Small intestine (tissue), 7 donors: Measurements from ENCODE around the gene RASAL1. TPM values are rescaled to one million over a fixed set of nuclear protein-coding genes. Genes with fewer than 3 reads are reported as not detected.

ENCODE experiments used
- DNase-seq, 2 donors: peaks; one replicate each; pipeline versions ENCODE4 v3.0.0 to v3.0.0-alpha.2; 2013
- FAIRE-seq: peaks from 2 replicates; lab custom pipeline; 2012; peaks lifted over from hg19 to GRCh38; lab: Jason Lieb, UNC
- H3K27ac ChIP-seq, 3 donors: one replicate each; pipeline ENCODE4 v1.5.1; 2013; ENCODE audit warnings: low read length in 2 of 3, mild to moderate bottlenecking in 2 of 3, control low read depth in 1 of 3, inconsistent platforms in 1 of 3, low read depth in 1 of 3, moderate library complexity in 1 of 3
- H3K27me3 ChIP-seq, 3 donors: one replicate each; pipeline ENCODE4 v1.6.1; 2013; ENCODE audit warnings: low read length in 3 of 3, inconsistent platforms in 1 of 3; ENCODE audit not compliant: control insufficient read depth in 3 of 3, insufficient read depth in 3 of 3
- H3K36me3 ChIP-seq, 3 donors: one replicate each; pipeline ENCODE4 v1.6.1; 2013; ENCODE audit warnings: low read length in 3 of 3, inconsistent platforms in 1 of 3, low read depth in 1 of 3, mild to moderate bottlenecking in 1 of 3, moderate library complexity in 1 of 3; ENCODE audit not compliant: control insufficient read depth in 3 of 3, insufficient read depth in 2 of 3
- H3K4me1 ChIP-seq, 3 donors: one replicate each; pipeline ENCODE4 v1.6.1; 2013; ENCODE audit warnings: low read length in 2 of 3, inconsistent platforms in 1 of 3, low read depth in 1 of 3, mild to moderate bottlenecking in 1 of 3, moderate library complexity in 1 of 3; ENCODE audit not compliant: control insufficient read depth in 3 of 3, insufficient read depth in 2 of 3
- H3K4me3 ChIP-seq, 3 donors: one replicate each; pipeline ENCODE4 v1.5.1; 2013; ENCODE audit warnings: low read length in 3 of 3, control low read depth in 1 of 3, inconsistent platforms in 1 of 3, low read depth in 1 of 3, mild to moderate bottlenecking in 1 of 3, moderate library complexity in 1 of 3
- H3K9me3 ChIP-seq, 2 donors: one replicate each; pipeline ENCODE4 v1.6.1; 2013; ENCODE audit warnings: low read depth in 1 of 2, low read length in 1 of 2; ENCODE audit not compliant: control insufficient read depth in 2 of 2, insufficient read depth in 1 of 2
- WGBS, 3 donors: extraction: QIAGEN DNeasy Blood & Tissue Kit; methylation state at CpG; one replicate each; pipeline ENCODE4 v1.1.7; 2013; 5-methylcytosine and 5-hydroxymethylcytosine counted together
- polyA plus RNA-seq, 4 donors: library from polyadenylated mRNA; stranded (reverse) in 3 of 4; unstranded in 1 of 4; fragments of 200-250 nt in 3 of 4; fragments of 120-200 nt in 1 of 4; gene quantifications; one replicate each; pipeline versions ENCODE4 v1.2.1 to v1.2.3, GENCODE V29; 2013
- donor health status: healthy with polysubstance abuse.
- donor health status: control.
- donor health status: control.
- donor health status: Bipolar disorder and iron deficiency.
- donor health status: healthy.

RASAL1 gene
- polyA plus RNA-seq, 4 donors, result 0.16 to 0.81 (median 0.55) TPM; not detected in 1

DNA sequence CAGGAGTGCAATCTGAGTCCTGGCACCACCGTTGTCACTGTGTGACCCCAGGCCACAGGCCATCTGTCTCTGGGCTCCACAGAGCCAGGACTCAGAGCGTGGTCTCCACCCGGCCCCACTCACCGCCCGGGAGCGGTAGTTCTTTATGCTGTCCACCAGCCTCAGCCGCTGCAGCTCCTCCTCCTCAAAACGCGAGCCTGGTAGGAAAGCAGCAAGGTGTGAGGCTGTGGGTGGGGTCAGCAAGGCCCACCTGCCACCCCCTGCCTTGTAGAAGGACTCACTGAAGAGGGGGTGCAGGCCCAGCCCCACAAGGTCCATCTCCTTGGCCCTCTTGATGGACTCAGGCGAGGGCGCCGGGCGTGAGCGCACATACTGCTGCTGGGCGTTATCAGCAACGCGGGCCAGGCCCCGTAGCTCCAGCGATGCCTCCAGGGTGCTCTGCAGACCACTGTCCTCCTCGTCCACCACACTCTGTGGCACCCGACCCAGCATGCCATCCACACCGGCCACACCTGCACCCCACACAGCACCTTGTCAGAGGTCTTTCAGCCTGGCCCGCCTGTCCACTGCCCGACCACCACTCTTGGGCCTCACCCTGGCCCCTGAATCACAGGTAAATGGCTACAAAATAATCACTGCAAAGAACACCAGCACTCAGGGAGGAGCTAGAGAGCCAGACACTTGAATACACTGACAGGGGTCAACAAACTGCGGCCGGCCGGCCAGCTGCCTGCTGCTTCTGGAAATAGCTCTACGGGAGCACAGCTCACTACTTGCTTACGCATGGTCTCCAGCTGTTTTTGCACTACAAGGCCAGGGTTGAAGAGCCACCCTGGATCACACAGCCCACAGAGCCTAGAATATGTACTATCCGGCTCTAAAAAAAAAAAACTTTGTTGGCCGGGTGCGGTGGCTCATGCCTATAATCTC is 30.2 kb upstream of the RASAL1 start:
- DNase-seq, result no peak
- WGBS, 3 donors, result 90 to 95% (median 95%) methylated on average over 28 to 32 of the region's 32 CpGs
- no peak overlapping the region for H3K4me3 ChIP-seq
- H3K4me1 ChIP-seq, result no peaks in the 10 kb centered on the region
- FAIRE-seq, result no peak
- H3K27ac ChIP-seq, result no peak overlapping the region
- H3K36me3 ChIP-seq, result peaks cover 28 to 90% (median 32%) of the 10 kb centered on the region in 3 donors
- no peaks in the 10 kb centered on the region for H3K9me3 ChIP-seq
- no peaks in the 10 kb centered on the region for H3K27me3 ChIP-seq

DNA sequence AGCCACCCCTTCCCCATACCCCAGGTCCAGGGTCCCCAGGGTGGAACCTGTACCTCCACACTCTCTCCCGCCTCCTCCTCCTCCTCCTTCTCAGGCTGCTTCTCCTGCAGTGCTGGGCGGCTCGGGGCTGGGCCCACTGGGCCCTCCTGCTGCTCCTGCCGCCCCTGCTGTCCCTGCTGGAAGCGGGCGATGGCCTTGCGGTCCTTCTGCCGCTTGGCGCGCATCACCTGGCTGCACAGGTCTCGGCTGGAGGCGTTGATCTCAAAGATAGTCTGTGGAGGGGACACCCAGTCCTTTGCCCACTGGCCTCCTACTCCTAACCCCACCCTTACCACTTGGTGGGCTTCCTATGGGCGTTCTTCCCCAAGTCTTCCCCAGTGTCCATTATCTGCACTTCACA is 28.5 kb upstream of the RASAL1 start:
- H3K36me3 ChIP-seq, result peaks cover 27 to 92% (median 34%) of the 10 kb centered on the region in 3 donors
- no peaks in the 10 kb centered on the region for H3K27me3 ChIP-seq
- DNase-seq (no peak), FAIRE-seq (no peak)
- H3K4me1 ChIP-seq, result no peaks in the 10 kb centered on the region
- 97 to 99% (median 97%) methylated on average over 12 to 13 of the region's 13 CpGs for WGBS, 3 donors
- no peak overlapping the region for H3K4me3 ChIP-seq
- H3K9me3 ChIP-seq, result no peaks in the 10 kb centered on the region
- H3K27ac ChIP-seq, result no peak overlapping the region

DNA sequence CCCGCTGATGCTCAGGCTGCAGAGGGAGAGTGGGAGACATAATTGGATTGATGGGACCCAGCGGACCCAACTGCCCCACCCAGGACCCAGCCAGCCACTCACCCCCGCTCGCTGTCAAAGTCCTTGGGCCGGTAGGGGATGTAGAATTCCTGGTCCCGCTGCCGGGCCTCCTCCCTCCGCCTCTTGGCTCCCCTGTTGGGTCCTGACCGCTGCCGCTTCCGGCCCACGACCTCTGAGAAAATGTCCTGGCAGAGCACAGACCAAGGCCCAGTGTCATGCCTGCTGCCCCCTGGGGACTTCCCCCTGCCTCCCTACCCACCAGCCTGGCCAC is 27.4 kb upstream of the RASAL1 start:
- 93 to 98% (median 97%) methylated on average over 12 of the region's 12 CpGs for WGBS, 3 donors

DNA sequence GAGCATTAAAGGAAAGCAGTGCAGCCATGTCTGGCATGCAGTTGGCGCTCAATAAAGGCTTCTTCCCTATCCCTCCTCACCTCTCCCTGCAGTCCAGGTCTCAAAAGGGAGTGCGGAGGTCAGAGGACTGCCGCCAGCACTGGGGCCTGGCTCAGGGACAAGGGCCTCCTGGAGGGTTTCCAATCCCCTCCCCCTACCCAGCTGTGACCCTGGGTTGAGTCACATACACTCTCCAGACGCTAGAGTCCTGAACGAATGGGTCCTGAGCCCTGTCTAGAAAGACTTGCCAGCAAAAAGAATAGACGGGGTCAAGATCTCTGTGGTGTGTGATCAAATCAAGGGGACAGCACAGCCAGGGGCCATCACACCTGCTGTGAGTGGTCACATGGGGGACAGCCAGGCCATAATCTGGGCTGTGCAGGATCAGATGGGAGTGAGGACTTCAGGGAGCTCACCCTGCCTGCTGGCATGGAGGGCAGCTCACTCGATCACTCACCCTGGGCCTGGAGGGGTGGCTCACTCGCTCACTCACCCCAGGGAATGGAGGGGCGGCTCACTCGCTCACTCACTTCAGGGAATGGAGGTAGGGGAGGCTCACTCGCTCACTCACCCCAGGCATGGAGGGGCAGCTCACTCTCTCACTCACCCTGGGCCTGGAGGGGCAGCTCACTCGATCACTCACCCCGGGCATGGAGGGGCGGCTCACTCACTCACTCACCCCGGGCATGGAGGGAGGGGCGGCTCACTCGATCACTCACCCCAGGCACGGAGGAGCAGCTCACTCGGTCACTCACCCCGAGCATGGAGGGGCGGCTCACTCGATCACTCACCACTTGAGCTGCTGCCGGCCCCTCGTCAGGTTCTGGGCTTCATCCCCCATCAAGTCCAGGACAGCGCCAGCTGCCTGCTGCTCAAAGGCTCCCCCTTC is 26.8 kb upstream of the RASAL1 start:
- FAIRE-seq (no peak), DNase-seq (no peak)
- WGBS, 3 donors, result 87 to 91% (median 88%) methylated on average over 25 of the region's 25 CpGs

More for the DNA sequence above, 27.4 kb upstream of the RASAL1 start:
- H3K36me3 ChIP-seq, result peaks cover 24 to 92% (median 33%) of the 10 kb centered on the region in 3 donors
- no peak overlapping the region for H3K4me3 ChIP-seq
- no peaks in the 10 kb centered on the region for H3K27me3 ChIP-seq
- FAIRE-seq, result no peak
- no peak overlapping the region for H3K27ac ChIP-seq
- DNase-seq, result no peak
- H3K4me1 ChIP-seq, result no peaks in the 10 kb centered on the region
- H3K9me3 ChIP-seq, result no peaks in the 10 kb centered on the region

DNA sequence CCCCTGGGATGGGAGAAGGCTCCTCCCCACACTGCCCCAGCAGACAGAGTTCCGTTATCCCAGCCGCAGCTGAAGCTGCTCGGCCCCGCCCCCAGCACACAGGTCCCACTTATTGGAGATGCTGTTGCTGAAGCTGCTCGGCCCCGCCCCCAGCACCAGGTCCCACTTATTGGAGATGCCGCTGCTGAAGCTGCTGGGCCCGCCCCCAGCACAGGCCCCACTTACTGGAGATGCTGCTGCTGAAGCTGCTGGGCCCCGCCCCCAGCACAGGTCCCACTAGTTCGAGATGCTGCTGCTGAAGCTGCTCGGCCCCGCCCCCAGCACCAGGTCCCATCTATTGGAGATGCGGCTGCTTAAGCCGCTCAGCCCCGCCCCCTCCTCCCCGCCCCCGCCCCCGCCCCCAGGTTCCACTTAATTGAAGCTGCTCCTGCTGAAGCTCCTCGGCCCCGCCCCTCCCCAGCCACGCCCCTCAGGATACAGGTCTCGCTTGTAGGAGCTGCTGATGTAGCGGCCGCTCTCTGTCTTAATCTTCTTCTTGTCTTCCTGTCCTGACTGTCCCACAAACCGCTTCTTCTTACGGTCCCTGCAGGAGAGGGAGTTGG is 26.0 kb upstream of the RASAL1 start:
- H3K36me3 ChIP-seq, result peaks cover 29 to 89% (median 30%) of the 10 kb centered on the region in 3 donors
- H3K9me3 ChIP-seq, result no peaks in the 10 kb centered on the region
- DNase-seq (no peak), FAIRE-seq (no peak)
- H3K4me1 ChIP-seq, result no peaks in the 10 kb centered on the region
- H3K4me3 ChIP-seq, result no peak overlapping the region
- WGBS, 3 donors, result 74 to 83% (median 83%) methylated on average over 18 to 26 of the region's 26 CpGs
- no peak overlapping the region for H3K27ac ChIP-seq
- no peaks in the 10 kb centered on the region for H3K27me3 ChIP-seq

More for the DNA sequence above, 26.8 kb upstream of the RASAL1 start:
- no peaks in the 10 kb centered on the region for H3K9me3 ChIP-seq
- no peaks in the 10 kb centered on the region for H3K4me1 ChIP-seq
- peaks cover 30 to 92% (median 32%) of the 10 kb centered on the region in 3 donors for H3K36me3 ChIP-seq
- H3K27me3 ChIP-seq, result no peaks in the 10 kb centered on the region
- no peak overlapping the region for H3K4me3 ChIP-seq
- no peak overlapping the region for H3K27ac ChIP-seq

DNA sequence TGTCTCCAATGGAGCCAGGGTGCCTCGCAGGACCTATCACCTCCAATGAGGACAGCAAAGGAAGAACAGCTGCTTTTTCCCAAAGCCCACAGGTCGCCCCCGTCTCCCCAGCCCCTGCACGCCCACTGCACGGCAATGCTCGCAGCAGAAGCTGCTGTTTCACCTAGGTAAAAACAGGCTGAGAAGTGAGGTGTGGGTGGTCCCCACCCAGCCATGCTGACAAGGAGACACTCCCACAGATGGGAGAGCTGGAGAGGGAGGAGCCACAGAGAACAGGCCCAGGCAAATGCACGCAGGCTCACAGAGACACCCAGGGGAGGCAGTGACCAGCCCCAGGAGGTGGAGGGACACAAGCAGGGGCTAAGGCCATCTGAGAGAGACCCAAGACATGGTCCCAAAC is 24.4 kb upstream of the RASAL1 start:
- H3K9me3 ChIP-seq, result no peaks in the 10 kb centered on the region
- 92 to 94% (median 93%) methylated on average over 7 of the region's 7 CpGs for WGBS, 3 donors
- peaks cover 0 to 10% (median 0%) of the 10 kb centered on the region in 3 donors for H3K27me3 ChIP-seq
- H3K36me3 ChIP-seq, result peaks cover 22 to 73% (median 22%) of the 10 kb centered on the region in 3 donors
- DNase-seq (no peak), FAIRE-seq (no peak)
- H3K4me3 ChIP-seq, result no peak overlapping the region
- no peaks in the 10 kb centered on the region for H3K4me1 ChIP-seq
- H3K27ac ChIP-seq, result no peak overlapping the region

DNA sequence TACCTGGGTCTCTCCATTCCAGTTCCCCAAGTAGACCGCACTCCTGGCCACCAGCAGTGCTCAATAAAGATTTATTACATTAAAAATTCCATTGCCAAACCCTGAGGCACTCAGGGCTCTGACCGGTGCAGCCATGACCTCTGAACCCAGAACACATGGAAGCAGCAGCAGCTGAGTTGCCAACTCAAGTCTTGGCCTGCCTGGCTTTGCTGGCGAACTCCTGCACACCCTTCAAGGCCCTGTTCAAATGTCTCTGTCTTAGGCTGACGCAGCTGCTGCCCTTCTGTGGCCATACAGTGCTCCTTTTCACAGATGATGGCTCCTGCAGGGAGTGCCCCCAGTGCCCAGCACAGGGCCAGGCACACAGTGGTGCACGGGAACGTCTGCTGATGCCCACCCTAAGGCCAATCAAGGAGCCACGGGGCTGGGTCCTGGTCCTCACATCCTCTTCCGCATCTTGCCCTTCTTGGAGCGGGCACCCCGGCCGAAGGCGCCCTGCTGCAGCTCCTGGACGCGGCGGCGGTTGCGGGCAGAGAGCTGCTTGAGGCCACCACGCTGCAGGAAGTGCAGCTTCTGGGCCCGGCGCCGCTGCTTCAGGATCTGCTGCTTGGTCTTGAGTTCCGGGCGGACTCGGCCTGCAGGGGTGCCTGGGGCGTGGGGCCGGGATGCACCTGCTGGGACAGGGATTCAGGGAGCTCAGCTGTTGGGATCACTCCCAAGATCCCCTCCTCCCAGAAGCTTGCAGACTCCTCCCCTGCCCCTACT is 23.1 kb upstream of the RASAL1 start:
- Histone ChIP-seq H3K36me3 (peaks cover 17 to 62% (median 22%) of the 10 kb centered on the region in 3 donors), H3K4me1 (no peaks in the 10 kb centered on the region)
- 94 to 95% (median 95%) methylated on average over 25 to 26 of the region's 26 CpGs for WGBS, 3 donors

More for the DNA sequence above, 23.1 kb upstream of the RASAL1 start:
- H3K4me3 ChIP-seq, result no peak overlapping the region
- no peak overlapping the region for H3K27ac ChIP-seq
- no peaks in the 10 kb centered on the region for H3K9me3 ChIP-seq
- peaks cover 0 to 23% (median 2%) of the 10 kb centered on the region in 3 donors for H3K27me3 ChIP-seq
- FAIRE-seq, result no peak
- DNase-seq, result no peak
